ENCODE measurements around the gene PAM16. TPM values are rescaled to one million over a fixed set of nuclear protein-coding genes. Genes with fewer than 3 reads are reported as not detected.

The PAM16 gene
- polyA plus RNA-seq, 3 donors = 17.0 to 35.2 (median 27.2) TPM

DNA sequence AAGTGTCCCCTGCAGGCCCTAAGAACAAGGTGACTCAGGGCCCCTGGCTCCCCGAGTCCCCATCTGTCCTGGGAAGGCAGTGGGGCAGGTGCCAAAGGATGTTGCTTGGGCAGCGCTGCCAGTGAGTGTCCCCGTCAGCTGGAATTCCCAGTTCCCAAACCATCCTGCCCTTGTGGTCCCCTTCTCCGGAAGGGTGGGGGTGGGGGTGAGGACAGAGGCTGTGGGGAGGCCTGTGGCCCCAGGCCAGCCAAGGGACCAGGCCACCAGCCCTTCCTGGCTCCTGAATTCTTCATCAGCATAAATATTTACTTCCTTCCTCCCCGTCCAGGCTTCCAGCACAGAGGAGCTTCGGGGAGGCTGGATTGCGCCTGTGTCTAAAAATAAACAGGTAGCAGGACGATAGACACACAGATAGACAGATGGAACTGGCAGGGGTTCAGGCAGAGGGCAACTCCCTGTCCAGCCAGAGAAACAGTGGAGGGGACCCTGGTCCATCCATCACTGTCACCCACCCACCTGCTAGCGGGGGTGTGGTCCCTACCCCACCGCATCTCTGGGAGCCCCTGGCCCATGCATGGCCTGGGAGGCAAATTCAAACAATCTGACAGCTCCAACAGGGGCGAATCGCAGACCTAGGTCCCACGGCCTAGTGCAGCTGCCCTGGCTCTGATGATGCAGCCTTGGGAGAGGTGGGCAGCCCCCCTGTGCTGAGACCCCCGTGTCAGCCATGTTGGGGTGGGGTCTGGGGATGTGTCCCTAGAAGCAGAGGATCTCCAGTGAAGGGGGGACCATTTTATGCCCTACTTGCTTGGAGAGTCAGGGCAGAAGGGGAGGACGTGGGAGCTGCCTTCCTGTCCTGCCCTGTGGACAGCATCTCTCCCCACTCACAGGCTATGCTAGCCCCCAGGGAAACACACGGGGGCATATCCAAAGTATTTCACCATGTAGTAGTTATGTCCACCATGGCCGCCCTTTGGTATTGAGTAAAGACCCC is 22.0 kb downstream of the PAM16 start:
- no peak for DNase-seq (ENCODE audit: extremely low read depth in 1 of 11, low read depth in 9 of 11, low spot score in 4 of 11)

DNA sequence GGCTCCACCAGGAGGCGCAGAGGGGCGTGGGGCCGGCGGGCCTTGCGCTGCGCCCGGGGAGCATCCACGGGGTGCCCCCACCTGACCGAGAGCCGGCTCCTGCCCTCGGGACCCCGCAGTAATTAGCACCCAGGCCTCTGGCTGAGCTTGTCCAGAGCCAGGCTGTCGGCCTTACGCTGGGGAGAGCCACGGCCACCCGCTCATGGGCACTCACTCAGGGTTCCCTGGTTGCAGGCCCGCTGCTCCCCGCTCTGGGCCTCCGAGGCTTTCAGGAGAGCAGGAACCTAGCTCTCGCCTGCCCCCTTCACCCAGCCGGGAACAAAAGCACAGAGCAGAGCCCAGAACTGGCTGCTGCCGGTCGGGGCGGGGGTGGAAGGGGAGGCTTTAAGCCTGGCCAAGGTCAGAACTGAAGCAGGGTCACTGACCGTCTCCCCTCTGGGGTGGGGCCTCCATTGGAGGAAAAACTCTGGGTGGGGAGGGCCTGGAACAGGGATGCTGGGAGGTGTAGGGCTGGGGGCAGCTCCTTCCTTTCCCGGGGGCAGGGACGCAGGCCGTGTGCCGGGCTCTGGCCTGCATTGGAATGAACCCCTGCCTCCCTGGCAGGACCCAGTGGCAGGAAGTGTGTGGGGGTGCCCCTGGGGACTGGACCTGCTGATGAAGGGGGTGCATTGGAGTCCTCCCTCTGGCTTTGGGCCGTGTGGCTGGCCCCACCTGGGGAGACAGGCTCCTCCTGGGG is 22.9 kb downstream of the PAM16 start:
- DNase-seq (ENCODE audit: extremely low read depth in 1 of 11, low read depth in 9 of 11, low spot score in 4 of 11) = peak in 1 of 11 donors; percentile 79

GRCh38 chr16:4327386-4328045 is 23.6 kb downstream of the PAM16 start:
- DNase-seq (ENCODE audit: extremely low read depth in 1 of 11, low read depth in 9 of 11, low spot score in 4 of 11) = no peak

DNA sequence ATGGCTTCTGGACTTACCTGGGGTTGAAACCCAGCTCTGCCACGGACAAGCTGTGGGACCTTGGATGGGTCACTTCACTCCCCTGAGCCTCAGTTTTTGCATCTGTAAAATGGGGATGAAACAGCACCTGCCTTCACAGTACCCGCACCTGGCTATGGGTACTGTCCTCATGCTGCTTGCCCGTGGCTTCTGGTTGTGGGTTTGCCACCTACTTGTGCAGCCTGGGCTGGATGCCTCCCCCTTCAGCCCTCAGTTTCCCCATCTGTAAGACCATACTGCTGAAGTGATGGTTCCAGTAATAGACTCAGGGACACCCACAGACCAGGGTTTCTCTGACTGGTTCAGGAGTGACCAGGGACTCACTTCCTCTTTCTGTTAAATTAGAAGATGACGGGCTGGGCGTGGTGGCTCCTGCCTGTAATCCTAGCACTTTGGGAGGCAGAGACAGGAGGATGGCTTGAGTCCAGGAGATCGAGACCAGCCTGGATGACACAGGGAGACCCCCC is 25.8 kb downstream of the PAM16 start:
- no peak for DNase-seq (ENCODE audit: extremely low read depth in 1 of 11, low read depth in 9 of 11, low spot score in 4 of 11)

DNA sequence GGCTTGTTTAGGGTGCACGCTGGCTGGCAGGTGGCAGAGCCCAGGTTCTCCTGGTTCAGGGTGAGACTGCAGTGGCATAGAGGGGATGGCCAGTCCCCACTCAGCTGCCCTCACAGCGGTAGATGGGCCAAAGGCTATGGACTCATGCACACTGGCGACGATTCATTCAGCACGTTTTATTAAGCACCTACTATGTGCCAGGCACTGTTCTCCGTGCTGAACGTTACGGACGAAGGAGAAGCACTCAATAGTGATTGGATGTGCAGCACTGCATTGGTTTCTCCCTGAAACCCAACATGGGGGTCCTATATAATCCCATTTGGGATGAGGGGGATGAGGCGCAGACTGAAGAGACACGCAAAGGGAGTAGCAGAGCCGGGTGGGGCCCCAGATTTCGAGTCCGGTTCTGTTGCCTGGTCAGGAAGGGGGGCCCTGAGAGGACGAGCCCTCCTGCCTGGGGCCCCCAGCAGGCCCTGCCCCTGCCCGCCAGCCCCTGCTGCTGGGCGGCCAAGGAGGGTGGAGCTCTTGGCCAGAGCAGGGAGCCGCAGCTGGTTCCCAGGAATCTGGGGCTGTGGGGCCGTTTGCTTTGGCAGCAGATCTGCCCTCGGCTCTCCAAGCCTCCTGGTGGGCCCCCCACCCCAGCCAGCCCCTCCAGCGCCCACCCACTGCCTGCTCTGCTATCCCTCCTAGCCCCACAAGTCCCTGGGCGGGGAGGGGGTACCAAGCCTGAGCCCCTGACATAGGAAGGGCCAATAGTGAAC is 26.4 kb downstream of the PAM16 start:
- no peak for DNase-seq (ENCODE audit: extremely low read depth in 1 of 11, low read depth in 9 of 11, low spot score in 4 of 11)

- no peak for DNase-seq (ENCODE audit: extremely low read depth in 1 of 11, low read depth in 9 of 11, low spot score in 4 of 11)
These were observed 27.2 kb downstream of the PAM16 start for GRCh38 chr16:4323845-4324488.

DNA sequence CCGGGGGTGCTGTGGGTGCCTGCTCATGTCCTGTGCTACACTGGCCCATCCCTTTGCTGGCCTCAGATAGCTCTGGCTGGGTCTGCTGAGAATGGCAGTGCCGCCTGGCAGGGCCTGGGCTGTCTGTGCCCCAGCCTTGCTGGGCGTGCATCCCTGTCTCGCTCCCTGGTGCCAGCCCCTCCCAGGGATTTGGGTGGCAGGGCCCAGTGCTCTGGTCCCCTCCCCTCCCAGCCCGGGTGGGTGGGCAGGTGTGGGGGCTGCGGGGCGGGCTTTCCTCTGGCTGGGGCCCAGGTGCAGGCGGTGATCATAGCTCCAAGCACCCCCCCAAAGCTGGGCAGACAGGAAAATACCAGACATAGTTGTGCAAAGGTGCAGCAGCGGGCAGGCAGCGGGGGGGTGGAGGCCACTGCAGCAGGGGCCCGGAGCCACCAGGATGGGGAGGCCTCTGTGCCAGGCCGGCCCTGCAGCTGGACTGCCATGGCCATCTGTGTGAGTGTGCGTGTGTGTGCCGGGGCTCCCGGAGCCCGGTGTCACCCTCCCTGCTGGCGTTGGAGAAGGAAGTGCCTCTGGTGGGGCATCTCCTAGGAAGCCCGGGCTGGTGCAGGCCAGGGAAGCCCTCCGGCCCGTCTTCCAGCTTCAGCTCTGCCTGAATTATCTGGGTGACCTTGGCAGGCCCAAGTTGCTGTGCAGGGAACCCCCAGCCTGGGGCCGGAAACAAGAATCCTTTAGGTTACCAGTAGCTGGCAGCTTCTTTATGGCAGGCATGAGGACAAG is 27.9 kb downstream of the PAM16 start:
- DNase-seq (ENCODE audit: extremely low read depth in 1 of 11, low read depth in 9 of 11, low spot score in 4 of 11) = no peak

- DNase-seq (ENCODE audit: extremely low read depth in 1 of 11, low read depth in 9 of 11, low spot score in 4 of 11) = no peak
These were observed 28.7 kb downstream of the PAM16 start for GRCh38 chr16:4322121-4323052.

GRCh38 chr16:4321286-4322120 is 29.6 kb downstream of the PAM16 start:
- DNase-seq (ENCODE audit: extremely low read depth in 1 of 11, low read depth in 9 of 11, low spot score in 4 of 11) = no peak

DNA sequence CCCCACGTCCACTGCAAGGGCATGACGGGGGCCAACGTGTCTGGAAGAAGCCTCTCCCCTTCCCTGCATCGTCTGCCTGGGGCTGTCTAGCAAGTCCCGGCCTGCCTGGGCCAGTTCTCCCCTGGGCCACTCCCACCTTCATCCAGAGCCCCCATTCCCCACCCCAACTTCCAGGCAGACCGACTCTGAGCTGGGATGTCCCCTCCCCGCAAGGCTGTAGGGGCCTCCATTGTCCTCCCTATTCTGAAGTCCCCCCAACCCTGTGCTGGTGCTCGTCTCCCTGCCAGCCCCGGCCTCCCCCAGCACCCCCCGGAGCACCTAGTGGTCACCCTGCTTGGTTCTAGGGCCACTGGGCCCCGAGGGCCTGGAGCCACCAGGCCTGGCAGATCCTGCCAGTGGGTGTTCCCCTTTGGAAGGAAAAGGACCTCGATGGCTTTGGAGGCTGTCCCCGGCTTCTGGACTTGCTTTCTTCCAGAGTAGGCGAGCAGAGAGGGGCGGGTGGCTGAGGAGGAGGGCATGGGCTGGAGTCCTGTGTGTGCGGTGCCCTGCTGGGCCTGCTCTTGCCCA is 30.5 kb downstream of the PAM16 start:
- DNase-seq (ENCODE audit: extremely low read depth in 1 of 11, low read depth in 9 of 11, low spot score in 4 of 11) = no peak

DNA sequence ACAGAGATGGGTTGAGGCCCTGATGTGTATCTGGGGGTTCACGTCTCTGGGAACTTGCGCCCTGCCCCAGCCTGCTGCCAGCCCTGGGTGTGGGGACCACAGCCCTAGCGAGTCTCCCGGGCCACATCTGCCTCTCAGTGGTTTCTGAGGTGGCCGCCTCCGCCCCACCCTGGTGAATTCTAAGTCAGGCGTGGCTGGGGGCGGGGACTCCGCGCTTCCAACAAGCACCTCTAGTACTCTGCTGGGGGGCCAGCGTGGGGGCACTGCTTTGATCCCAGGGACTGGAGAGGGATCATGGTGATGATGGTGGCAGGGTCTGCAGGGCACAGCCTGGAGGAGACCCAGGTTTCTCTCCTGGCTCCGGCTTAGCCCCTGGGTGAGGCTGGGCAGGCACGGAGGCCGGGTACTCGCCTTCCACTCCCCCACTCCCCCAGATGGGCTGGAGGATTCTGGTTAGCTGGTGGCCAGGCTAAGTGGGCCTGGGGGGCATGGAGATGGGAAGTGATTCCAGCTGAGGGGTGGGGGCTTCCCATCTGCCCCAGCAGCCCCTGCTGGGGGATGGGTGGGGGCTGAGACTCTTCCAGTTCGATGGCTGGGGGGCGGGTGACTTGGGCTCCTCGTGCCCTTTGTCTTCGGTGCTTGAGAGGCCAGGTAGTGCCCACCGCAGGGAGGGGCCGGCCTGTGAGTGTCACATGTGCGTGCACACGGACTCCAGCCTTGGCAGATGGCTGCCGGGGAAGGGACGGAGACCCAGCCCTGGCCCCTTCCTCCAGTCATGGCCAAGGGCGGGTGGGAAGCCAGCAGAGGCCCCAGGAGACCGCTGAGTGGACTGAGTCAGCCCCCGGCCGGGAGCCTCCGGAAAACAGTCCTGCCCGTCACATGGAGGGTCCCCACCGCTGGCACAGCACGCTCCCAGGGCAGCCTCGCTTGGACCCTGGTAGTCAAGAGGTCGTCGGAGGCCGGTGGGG is 31.4 kb downstream of the PAM16 start:
- DNase-seq (ENCODE audit: extremely low read depth in 1 of 11, low read depth in 9 of 11, low spot score in 4 of 11) = no peak

GRCh38 chr16:4318967-4319366 is 32.2 kb downstream of the PAM16 start:
- no peak for DNase-seq (ENCODE audit: extremely low read depth in 1 of 11, low read depth in 9 of 11, low spot score in 4 of 11)

DNA sequence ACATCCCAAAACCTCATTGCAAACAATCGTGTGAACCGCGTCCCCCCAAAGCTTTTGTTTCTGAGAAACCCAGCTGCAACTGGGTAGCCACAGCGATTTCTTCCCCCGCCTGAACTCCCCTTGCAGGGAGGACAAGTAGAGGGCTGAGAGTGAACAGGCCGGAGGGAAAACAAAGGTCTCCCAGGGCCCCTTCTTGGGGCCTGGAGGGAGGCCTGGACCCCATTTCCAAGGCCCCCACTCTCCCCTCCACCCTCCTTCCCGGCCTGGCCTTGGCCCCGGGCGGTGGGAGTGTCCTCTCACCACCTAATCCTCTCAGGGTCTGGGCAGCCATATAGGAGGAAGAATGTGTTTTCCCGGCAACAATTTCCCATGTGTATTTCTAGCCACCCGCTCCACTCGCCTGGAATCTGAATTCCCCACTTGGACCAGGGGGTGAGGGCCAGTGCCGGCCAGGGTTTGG is 32.6 kb downstream of the PAM16 start:
- DNase-seq (ENCODE audit: extremely low read depth in 1 of 11, low read depth in 9 of 11, low spot score in 4 of 11) = no peak

All from renal cortex interstitium (tissue), 11 donors.